HCT116 (cell line): Measurements from ENCODE around the gene TM9SF4. TPM values are rescaled to one million over a fixed set of nuclear protein-coding genes. Genes with fewer than 3 reads are reported as not detected.

Experiments
- ATAC-seq: fragments of 200-7000 bp; cut with Tn5 transposase; 2 replicates; pipeline ENCODE4 v1.9.1; 2020; ENCODE audit warnings: mild to moderate bottlenecking, moderate library complexity
- BruUV-seq: library from RNA; stranded (reverse); fragments of 400-500 nt; replicated peaks from 2 replicates; lab custom pipeline; 2021; lab: Mats Ljungman, UMichigan
- CTCF ChIA-PET: fragments of 300-600 bp; sonication (Branson Sonifier 250); formaldehyde crosslinking; loops from one replicate; lab custom pipeline; 2021; ENCODE audit warnings: antibody characterized with exemption; lab: Charles Lee
- POLR2A ChIA-PET: fragments of 300-600, 350-600 bp; sonication (Branson Sonifier 250); formaldehyde crosslinking; loops from one replicate; lab custom pipeline; 2021; ENCODE audit warnings: antibody characterized with exemption; lab: Charles Lee
- RAD21 ChIA-PET, 2 experiments: fragments of 300-600 bp; sonication (Branson Sonifier 250); formaldehyde crosslinking; loops; one replicate each; lab custom pipeline; 2023; ENCODE audit warnings: low total read pairs in 2 of 2; ENCODE audit not compliant: uncharacterized antibody in 2 of 2, unreplicated experiment in 2 of 2, low non-redundant PET in 1 of 2; lab: Charles Lee
- DNase-seq: peaks from one replicate; pipeline ENCODE4 v3.0.0-alpha.2; 2010; ENCODE audit warnings: low read depth, low spot score
- H2AFZ ChIP-seq: fragments of 200-600 bp; shearing (Covaris generic), sonication (generic); 2 replicates; pipeline ENCODE4 v1.6.1; 2017; ENCODE audit warnings: low read depth, mixed run types, mixed read lengths, antibody characterized with exemption, low read length; ENCODE audit not compliant: poor library complexity, severe bottlenecking
- H3K27ac ChIP-seq: 2 replicates; pipeline ENCODE4 v1.5.1; 2012; ENCODE audit warnings: low read depth, low read length
- H3K27me3 ChIP-seq: fragments of 200-600 bp; sonication (generic); 2 replicates; pipeline ENCODE4 v1.6.1; 2016; ENCODE audit warnings: mixed run types, low read length, mixed read lengths; ENCODE audit not compliant: insufficient read depth
- H3K36me3 ChIP-seq, 2 experiments: fragments of 200-500 bp in 1 of 2; fragments of 200-600 bp in 1 of 2; sonication (Bioruptor generic) in 1 of 2; sonication (generic) in 1 of 2; 2 replicates each; pipeline versions ENCODE4 v1.5.1 to v1.6.1; 2014 to 2016; ENCODE audit warnings: low read length in 2 of 2, inconsistent platforms in 1 of 2, mixed read lengths in 1 of 2, mixed run types in 1 of 2; ENCODE audit not compliant: insufficient read depth in 2 of 2, control insufficient read depth in 1 of 2
- H3K4me1 ChIP-seq, 2 experiments: fragments of 200-600 bp in 1 of 2; sonication (generic) in 1 of 2; 2 replicates each; pipeline versions ENCODE4 v1.5.1 to v1.6.1; 2012 to 2017; ENCODE audit warnings: low read length in 2 of 2, inconsistent platforms in 1 of 2, mild to moderate bottlenecking in 1 of 2, mixed read lengths in 1 of 2, mixed run types in 1 of 2, moderate library complexity in 1 of 2; ENCODE audit not compliant: insufficient read depth in 2 of 2, control insufficient read depth in 1 of 2
- H3K4me2 ChIP-seq: fragments of 200-600 bp; sonication (generic); 2 replicates; pipeline ENCODE4 v1.6.1; 2017; ENCODE audit warnings: mixed run types, low read length, mixed read lengths
- H3K4me3 ChIP-seq, 2 experiments: fragments of 200-600 bp in 1 of 2; sonication (generic) in 1 of 2; replicated peaks in 1 of 2; 2 replicates each; pipeline ENCODE4 v1.5.1; 2011 to 2016; ENCODE audit warnings: low read length in 2 of 2, control low read depth in 1 of 2, low read depth in 1 of 2, mild to moderate bottlenecking in 1 of 2, mixed read lengths in 1 of 2, mixed run types in 1 of 2
- H3K79me2 ChIP-seq: fragments of 200-600 bp; sonication (generic); 2 replicates; pipeline ENCODE4 v1.6.1; 2017; ENCODE audit warnings: mild to moderate bottlenecking, mixed run types, low read length, moderate library complexity, mixed read lengths; ENCODE audit not compliant: insufficient read depth
- H3K9ac ChIP-seq: fragments of 200-600 bp; sonication (generic); 2 replicates; pipeline ENCODE4 v1.6.1; 2016; ENCODE audit warnings: low read length, mixed read lengths
- H3K9me2 ChIP-seq: fragments of 200-600 bp; sonication (generic), shearing (Covaris generic); 2 replicates; pipeline ENCODE4 v1.6.1; 2017; ENCODE audit warnings: mixed run types, mild to moderate bottlenecking, moderate library complexity; ENCODE audit not compliant: insufficient read depth
- H3K9me3 ChIP-seq, 2 experiments: fragments of 200-500 bp in 1 of 2; fragments of 200-600 bp in 1 of 2; sonication (Bioruptor generic) in 1 of 2; sonication (generic) in 1 of 2; 2 replicates each; pipeline ENCODE4 v1.6.1; 2014 to 2017; ENCODE audit warnings: low read length in 2 of 2, mixed read lengths in 2 of 2, inconsistent platforms in 1 of 2, low read depth in 1 of 2, mild to moderate bottlenecking in 1 of 2, mixed run types in 1 of 2, moderate library complexity in 1 of 2; ENCODE audit not compliant: control insufficient read depth in 1 of 2, insufficient read depth in 1 of 2
- H4K20me1 ChIP-seq: fragments of 200-600 bp; sonication (generic), shearing (Covaris generic); 2 replicates; pipeline ENCODE4 v1.6.1; 2017; ENCODE audit warnings: mixed run types, mild to moderate bottlenecking, moderate library complexity; ENCODE audit not compliant: insufficient read depth
- ATF3 ChIP-seq: IDR thresholded peaks from 2 replicates; pipeline ENCODE4 v1.6.1; 2012
- CBX3 ChIP-seq: IDR thresholded peaks from 2 replicates; pipeline ENCODE4 v1.6.1; 2012; ENCODE audit warnings: low read depth
- CEBPB ChIP-seq: IDR thresholded peaks from 2 replicates; pipeline ENCODE4 v1.6.1; 2012; ENCODE audit warnings: low read depth
- CTCF ChIP-seq, 3 experiments: fragments of 200-600 bp in 1 of 3; sonication (generic) in 1 of 3; IDR thresholded peaks in 2 of 3; conservative IDR thresholded peaks in 1 of 3; 2 replicates each; pipeline ENCODE4 v1.5.1; 2012 to 2017; ENCODE audit warnings: low read depth in 2 of 3, low read length in 2 of 3, antibody characterized with exemption in 1 of 3, borderline replicate concordance in 1 of 3, control low read depth in 1 of 3, mild to moderate bottlenecking in 1 of 3, mixed read lengths in 1 of 3, mixed run types in 1 of 3, moderate library complexity in 1 of 3; ENCODE audit not compliant: insufficient read depth in 1 of 3
- EGR1 ChIP-seq: IDR thresholded peaks from 2 replicates; pipeline ENCODE4 v1.6.1; 2012; ENCODE audit warnings: low read depth
- EZH2phosphoT487 ChIP-seq: fragments of 200-600 bp; IDR thresholded peaks from 2 replicates; pipeline ENCODE4 v1.6.1; 2018; ENCODE audit warnings: antibody characterized with exemption, borderline replicate concordance
- MAX ChIP-seq: IDR thresholded peaks from 2 replicates; pipeline ENCODE4 v1.6.1; 2012
- POLR2A ChIP-seq: IDR thresholded peaks from 2 replicates; pipeline ENCODE4 v1.7.0; 2011; ENCODE audit warnings: borderline replicate concordance; ENCODE audit not compliant: insufficient read depth, insufficient read length; ENCODE audit errors: extremely low read depth
- RAD21 ChIP-seq: IDR thresholded peaks from 2 replicates; pipeline ENCODE4 v1.6.1; 2012; ENCODE audit warnings: low read depth, mild to moderate bottlenecking
- REST ChIP-seq: IDR thresholded peaks from 2 replicates; pipeline ENCODE4 v1.6.1; 2012; ENCODE audit warnings: low read depth
- SP1 ChIP-seq: IDR thresholded peaks from 2 replicates; pipeline ENCODE4 v1.6.1; 2012; ENCODE audit warnings: low read depth
- SRF ChIP-seq: IDR thresholded peaks from 2 replicates; pipeline ENCODE4 v1.6.1; 2012; ENCODE audit warnings: low read depth
- ZBTB33 ChIP-seq: IDR thresholded peaks from 2 replicates; pipeline ENCODE4 v1.6.1; 2011; ENCODE audit warnings: mild to moderate bottlenecking, low read length, moderate library complexity; ENCODE audit not compliant: insufficient replicate concordance; ENCODE audit errors: extremely low read depth
- ZFX ChIP-seq: fragments of 450-650 bp; IDR thresholded peaks from 2 replicates; pipeline ENCODE4 v1.6.1; 2017
- intact Hi-C: fragments of 100-400 bp; cut with micrococcal nuclease; formaldehyde crosslinking; loops from 2 replicates; pipeline ENCODE4 v1.10.0; 2022
- total RNA-seq: library from RNA; stranded (reverse); gene quantifications from one replicate; pipeline ENCODE4 v1.2.1, GENCODE V29; 2021; ENCODE audit not compliant: unreplicated experiment

TM9SF4 gene
- total RNA-seq, 1 experiment from 2014 or later = 51.2 TPM

- peaks cover 6% of the 10 kb centered on the region; the same call in 1 of the 2 replicates for H4K20me1 ChIP-seq
- ChIA-PET RAD21 (no interaction called here), POLR2A (no interaction called here), CTCF (no interaction called here)
- no peak overlapping the region for H3K9ac ChIP-seq
- BruUV-seq = no TSS peak
- H3K27ac ChIP-seq = no peak overlapping the region
- no peaks in the 10 kb centered on the region for H3K9me3 ChIP-seq
- DNase-seq (no peak), ATAC-seq (no peak)
- no peak overlapping the region for H2AFZ ChIP-seq
- peaks cover 72% of the 10 kb centered on the region for H3K79me2 ChIP-seq
- TF ChIP-seq RAD21 (no peak), EZH2phosphoT487 (no peak), POLR2A (no peak), CTCF (IDR thresholded peaks at IDR 0.05 in 2 of 3, conservative IDR thresholded peaks at IDR 0.05 in 1 of 3; ENCODE audit: borderline replicate concordance in 1 of 3, insufficient read depth in 1 of 3, low read depth in 2 of 3, low read length in 2 of 3) (no peak), ZBTB33 (no peak), MAX (no peak), ATF3 (no peak), EGR1 (no peak), ZFX (no peak), REST (no peak), SRF (no peak), CEBPB (no peak), CBX3 (no peak), SP1 (no peak)
- peaks cover 8 to 10% of the 10 kb centered on the region in 2 experiments; a peak in 2 of 4 replicates for H3K36me3 ChIP-seq
- no peak overlapping the region for H3K4me3 ChIP-seq
- no peaks in the 10 kb centered on the region for H3K9me2 ChIP-seq
- H3K4me1 ChIP-seq = peaks cover 6 to 17% of the 10 kb centered on the region in 2 experiments
- H3K27me3 ChIP-seq = no peaks in the 10 kb centered on the region
- intact Hi-C loops = no loop called here
- no peak overlapping the region for H3K4me2 ChIP-seq
Observed at GRCh38 chr20:32111753-32112152, 2.2 kb downstream of the TM9SF4 start.
